ENCODE measurements around the gene CYB561A3.

DNA sequence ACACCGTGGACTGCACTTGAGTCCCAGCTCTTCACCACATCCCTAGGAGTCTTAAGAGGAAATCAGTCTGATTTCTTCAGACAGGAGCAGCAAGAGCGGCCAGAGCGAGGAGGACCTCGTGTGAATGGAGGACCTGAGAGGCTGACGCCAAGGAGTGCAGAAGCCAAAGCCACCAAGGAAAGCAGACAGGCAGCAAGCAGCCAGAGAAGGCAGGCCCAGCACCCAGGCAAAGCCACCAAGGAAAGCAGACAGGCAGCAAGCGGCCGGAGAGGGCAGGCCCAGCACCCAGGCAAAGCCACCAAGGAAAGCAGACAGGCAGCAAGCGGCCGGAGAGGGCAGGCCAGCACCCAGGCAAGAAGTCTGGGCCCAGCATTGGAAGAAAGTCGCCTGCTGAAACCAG, 11.8 kb downstream of the CYB561A3 start:
- TF ChIP-seq, protein P1, sequence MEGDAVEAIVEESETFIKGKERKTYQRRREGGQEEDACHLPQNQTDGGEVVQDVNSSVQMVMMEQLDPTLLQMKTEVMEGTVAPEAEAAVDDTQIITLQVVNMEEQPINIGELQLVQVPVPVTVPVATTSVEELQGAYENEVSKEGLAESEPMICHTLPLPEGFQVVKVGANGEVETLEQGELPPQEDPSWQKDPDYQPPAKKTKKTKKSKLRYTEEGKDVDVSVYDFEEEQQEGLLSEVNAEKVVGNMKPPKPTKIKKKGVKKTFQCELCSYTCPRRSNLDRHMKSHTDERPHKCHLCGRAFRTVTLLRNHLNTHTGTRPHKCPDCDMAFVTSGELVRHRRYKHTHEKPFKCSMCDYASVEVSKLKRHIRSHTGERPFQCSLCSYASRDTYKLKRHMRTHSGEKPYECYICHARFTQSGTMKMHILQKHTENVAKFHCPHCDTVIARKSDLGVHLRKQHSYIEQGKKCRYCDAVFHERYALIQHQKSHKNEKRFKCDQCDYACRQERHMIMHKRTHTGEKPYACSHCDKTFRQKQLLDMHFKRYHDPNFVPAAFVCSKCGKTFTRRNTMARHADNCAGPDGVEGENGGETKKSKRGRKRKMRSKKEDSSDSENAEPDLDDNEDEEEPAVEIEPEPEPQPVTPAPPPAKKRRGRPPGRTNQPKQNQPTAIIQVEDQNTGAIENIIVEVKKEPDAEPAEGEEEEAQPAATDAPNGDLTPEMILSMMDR (IDR thresholded peaks at IDR 0.05), result no peak
- no peak for TF ChIP-seq EZH2 (IDR thresholded peaks at IDR 0.05; ENCODE audit: borderline replicate concordance, insufficient read depth, low read depth, low read length, poor library complexity, severe bottlenecking)

All from B cell (primary cell).